Retinal pigment epithelial cell (primary cell): ENCODE data around the gene PTPRN2.

Experiments used
- DNase-seq: peaks from one replicate; pipeline ENCODE4 v3.0.0-alpha.2; 2010; ENCODE audit warnings: low read depth
- H3K4me3 ChIP-seq: 2 replicates; pipeline ENCODE4 v1.5.1; 2011; ENCODE audit warnings: mild to moderate bottlenecking, low read length, control low read depth, moderate library complexity
- CTCF ChIP-seq: conservative IDR thresholded peaks from 2 replicates; pipeline ENCODE4 v1.5.1; 2011; ENCODE audit warnings: low read depth, low read length, control low read depth, inconsistent platforms

Gene PTPRN2

GRCh38 chr7:157618823-157619606 is 968.6 kb downstream of the PTPRN2 start:
- DNase-seq, result no peak
- no peak overlapping the region for H3K4me3 ChIP-seq
- TF ChIP-seq CTCF, result no peak

GRCh38 chr7:157618091-157618726 is 969.4 kb downstream of the PTPRN2 start:
- H3K4me3 ChIP-seq, result no peak overlapping the region
- TF ChIP-seq CTCF, result no peak
- DNase-seq, result no peak

- no peak for TF ChIP-seq CTCF
- H3K4me3 ChIP-seq, result no peak overlapping the region
- DNase-seq, result no peak
These were observed 970.2 kb downstream of the PTPRN2 start for GRCh38 chr7:157617401-157617800.

GRCh38 chr7:157616931-157617330 is 970.7 kb downstream of the PTPRN2 start:
- H3K4me3 ChIP-seq, result no peak overlapping the region
- TF ChIP-seq CTCF, result no peak
- no peak for DNase-seq

GRCh38 chr7:157616426-157616825 is 971.2 kb downstream of the PTPRN2 start:
- no peak overlapping the region for H3K4me3 ChIP-seq
- no peak for DNase-seq
- no peak for TF ChIP-seq CTCF

GRCh38 chr7:157615852-157616251 is 971.8 kb downstream of the PTPRN2 start:
- DNase-seq, result no peak
- TF ChIP-seq CTCF, result no peak
- no peak overlapping the region for H3K4me3 ChIP-seq
